Mesodermal cell (in vitro differentiated cells): Measurements from ENCODE around the gene IREB2.
"Not testable (repeated sequence)": the region's sequence is repeated elsewhere in the genome, so short reads cannot be mapped to it uniquely, and the experiment has no call there.

Experiments used
- H3K27ac ChIP-seq: 2 replicates; pipeline ENCODE4 v1.7.0; 2013; ENCODE audit warnings: mild to moderate bottlenecking, low read depth, low read length, moderate library complexity; ENCODE audit not compliant: severe bottlenecking
- H3K36me3 ChIP-seq: 2 replicates; pipeline ENCODE4 v1.7.1; 2013; ENCODE audit warnings: mild to moderate bottlenecking, low read length, moderate library complexity; ENCODE audit not compliant: control insufficient read depth, insufficient read depth
- H3K4me1 ChIP-seq: one replicate; pipeline ENCODE4 v1.7.1; 2013; ENCODE audit warnings: mild to moderate bottlenecking, low read length; ENCODE audit not compliant: insufficient read depth, control insufficient read depth, poor library complexity, severe bottlenecking
- H3K4me3 ChIP-seq: 2 replicates; pipeline ENCODE4 v1.7.0; 2013; ENCODE audit warnings: low read length, control low read depth, mild to moderate bottlenecking; ENCODE audit not compliant: insufficient read depth, poor library complexity, severe bottlenecking; ENCODE audit errors: extremely low read depth
- H3K9me3 ChIP-seq: 2 replicates; pipeline ENCODE4 v1.7.1; 2013; ENCODE audit warnings: mild to moderate bottlenecking, low read length, moderate library complexity; ENCODE audit not compliant: control insufficient read depth
- WGBS, 2 experiments: methylation state at CpG; one replicate each; pipeline ENCODE4 v1.1.5; 2013; ENCODE audit warnings: missing lambda C conversion rate in 2 of 2; ENCODE audit not compliant: insufficient coverage in 2 of 2; 5-methylcytosine and 5-hydroxymethylcytosine counted together

Gene IREB2

DNA sequence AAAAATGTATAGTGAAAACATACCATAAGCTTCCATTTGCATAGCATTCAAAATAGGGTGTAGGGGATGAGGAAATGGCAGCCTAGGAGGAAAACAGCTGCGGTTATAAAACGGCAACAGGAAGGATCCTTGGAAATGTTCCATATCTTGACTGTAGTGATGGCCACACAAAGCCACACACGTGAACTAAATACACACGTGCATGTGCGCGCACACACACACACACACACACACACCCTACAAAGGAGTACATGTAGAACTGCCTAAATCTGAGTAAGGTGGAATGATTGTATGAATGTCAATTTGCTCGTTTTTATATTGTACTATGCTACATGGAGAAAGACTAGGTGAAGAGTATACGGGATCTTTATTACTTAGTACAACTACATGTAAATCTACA lies 3.9 kb upstream of the IREB2 start:
- no CpG with 5 or more reads among the region's 8 CpGs for WGBS, 2 experiments
- Histone ChIP-seq H3K27ac (no peak overlapping the region), H3K4me1 (no peaks in the 10 kb centered on the region), H3K9me3 (no peaks in the 10 kb centered on the region), H3K36me3 (no peaks in the 10 kb centered on the region), H3K4me3 (no peak overlapping the region)

DNA sequence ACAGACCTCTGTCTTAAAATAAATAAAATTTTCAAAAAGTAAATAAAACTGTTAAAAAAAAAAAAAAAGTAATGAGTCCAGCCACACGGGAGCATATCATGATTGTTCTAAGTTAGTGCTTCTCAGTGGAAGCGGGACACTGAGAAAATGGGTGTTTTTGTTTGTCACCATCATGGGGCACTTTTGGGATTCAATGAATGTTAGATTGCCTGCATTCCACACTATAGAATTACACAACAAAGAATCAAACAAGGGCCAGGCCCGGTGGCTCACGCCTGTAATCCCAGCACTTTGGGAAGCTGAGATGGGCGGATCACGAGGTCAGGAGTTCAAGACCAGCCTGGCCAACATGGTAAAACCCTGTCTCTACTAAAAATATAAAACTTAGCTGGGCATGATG lies 3.3 kb upstream of the IREB2 start:
- not testable (repeated sequence) for H3K36me3 ChIP-seq, H3K9me3 ChIP-seq, H3K4me1 ChIP-seq, H3K4me3 ChIP-seq, H3K27ac ChIP-seq
- 73 to 100% methylated on average over 1 to 4 of the region's 6 CpGs for WGBS, 2 experiments

DNA sequence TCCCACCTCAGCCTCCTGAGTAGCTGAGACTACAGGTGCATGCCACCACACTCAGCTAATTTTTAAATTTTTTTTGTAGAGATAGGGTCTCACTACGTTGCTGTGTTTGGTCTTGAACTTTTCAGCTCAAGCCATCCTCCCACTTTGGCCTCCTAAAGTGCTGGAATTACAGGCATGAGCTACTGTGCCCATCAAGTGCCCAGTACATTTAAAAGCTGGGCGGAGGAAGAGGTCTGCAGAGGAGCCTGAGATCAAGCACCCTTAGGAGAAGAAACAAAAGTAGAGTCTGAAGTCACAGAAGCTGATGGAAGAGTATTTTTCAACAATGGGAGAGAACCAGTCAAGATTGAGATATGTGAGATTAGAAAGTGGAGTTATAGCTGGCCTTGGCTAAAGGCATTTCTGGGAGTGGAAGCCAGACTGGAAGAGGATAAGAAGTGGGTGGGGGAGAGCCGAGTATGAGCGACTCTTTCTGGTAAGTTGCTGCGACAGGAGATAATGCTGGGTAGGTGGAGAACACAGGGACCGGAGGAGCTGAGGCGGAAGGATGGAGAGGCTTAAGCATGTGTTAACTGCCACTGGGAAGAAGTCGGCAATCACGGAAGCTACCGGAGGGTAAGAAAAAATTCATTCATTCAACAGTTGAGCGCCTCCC lies 782 bp upstream of the IREB2 start:
- peak overlapping the region; percentile 92 for H3K4me3 ChIP-seq
- H3K36me3 ChIP-seq: peaks cover 17% of the 10 kb centered on the region
- WGBS, 2 experiments: 29 to 33% methylated on average over 9 to 10 of the region's 11 CpGs
- H3K27ac ChIP-seq: peak overlapping the region; percentile 96
- no peaks in the 10 kb centered on the region for H3K4me1 ChIP-seq
- no peaks in the 10 kb centered on the region for H3K9me3 ChIP-seq

DNA sequence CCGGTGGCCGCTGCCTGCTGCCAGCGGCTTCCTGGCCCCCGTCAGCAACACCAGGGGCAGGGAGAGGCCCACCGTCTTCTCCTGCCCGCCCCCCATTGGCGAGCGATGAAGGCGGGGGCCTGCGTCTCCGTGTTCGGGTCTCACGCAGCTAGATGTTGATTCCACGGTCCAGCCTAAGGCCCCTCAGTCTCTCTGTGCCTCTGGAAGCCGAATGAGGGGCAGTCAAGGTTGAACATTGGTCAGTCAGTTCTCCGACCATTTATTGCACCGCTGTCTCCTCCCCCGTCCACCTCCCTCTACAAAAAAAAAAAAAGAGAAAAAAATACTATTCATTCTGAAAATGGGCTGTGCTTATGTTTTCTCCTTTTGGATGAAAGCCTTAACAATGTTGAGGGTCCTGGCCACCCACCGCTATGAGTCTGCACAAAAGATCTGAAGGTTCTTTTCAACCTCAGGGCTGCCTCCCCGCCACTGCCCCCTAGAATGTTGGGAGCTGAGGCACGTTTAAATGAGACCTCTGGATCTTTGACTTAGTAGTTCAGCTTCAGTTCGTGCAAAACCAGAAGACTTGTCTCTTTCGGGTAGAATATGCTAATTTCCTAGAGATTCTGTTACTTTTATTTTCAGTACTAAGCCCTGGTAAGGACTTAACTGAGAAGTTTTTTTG lies 736 bp downstream of the IREB2 start:
- no peaks in the 10 kb centered on the region for H3K4me1 ChIP-seq
- peak overlapping the region; percentile 92 for H3K4me3 ChIP-seq
- H3K27ac ChIP-seq: peak overlapping the region; percentile 96
- WGBS, 2 experiments: 0 to 1% methylated on average over 13 to 16 of the region's 23 CpGs
- H3K36me3 ChIP-seq: peaks cover 32% of the 10 kb centered on the region
- no peaks in the 10 kb centered on the region for H3K9me3 ChIP-seq

DNA sequence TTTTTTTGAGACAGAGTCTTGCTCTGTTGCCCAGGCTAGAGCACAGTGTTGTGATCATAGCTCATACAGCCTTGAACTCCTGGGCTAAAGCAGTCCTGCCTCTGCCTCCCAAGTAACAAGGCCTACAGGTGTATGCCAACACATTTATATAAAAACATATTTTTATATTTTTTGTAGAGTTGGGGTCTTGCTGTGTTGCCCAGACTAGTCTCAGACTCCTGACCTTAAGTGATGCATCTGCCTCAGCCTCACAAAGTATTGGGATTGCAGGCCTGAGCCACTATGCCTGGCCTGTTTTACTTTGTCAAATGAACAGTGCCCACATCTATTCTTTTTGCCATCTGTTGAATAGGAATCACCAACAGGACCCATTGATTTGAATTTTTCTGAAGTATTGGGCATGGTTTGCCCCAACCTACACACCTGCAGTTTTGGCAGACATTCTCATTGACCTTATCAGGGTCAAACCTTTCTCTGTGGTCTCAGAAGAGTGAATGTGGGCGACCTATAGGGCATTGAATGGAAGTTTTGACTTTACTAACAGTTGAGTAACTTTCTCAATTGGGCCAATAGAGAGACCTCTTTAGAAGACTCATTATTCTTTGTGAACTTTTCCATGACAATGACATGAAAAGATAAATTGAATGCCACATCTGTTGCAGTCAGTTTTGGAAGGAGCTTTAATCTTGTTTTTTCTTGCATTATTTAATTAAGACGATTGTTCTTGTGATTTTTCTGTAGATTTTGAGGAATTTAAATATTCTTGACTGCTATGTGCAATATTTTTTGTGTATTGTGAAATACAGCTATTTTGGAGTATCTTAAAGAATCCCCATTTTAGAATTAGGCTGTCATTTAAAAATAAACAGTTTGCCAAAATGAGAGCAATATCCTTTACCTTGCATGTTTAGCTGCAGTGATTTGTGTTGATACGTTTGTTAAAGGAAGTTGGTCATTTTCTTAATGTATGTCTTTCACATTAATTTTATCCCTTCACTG lies 2.7 kb downstream of the IREB2 start:
- no peak overlapping the region for H3K27ac ChIP-seq
- H3K36me3 ChIP-seq: peaks cover 50% of the 10 kb centered on the region
- no peak overlapping the region for H3K4me3 ChIP-seq
- H3K9me3 ChIP-seq: no peaks in the 10 kb centered on the region
- WGBS, 2 experiments: 88 to 92% methylated on average over 1 to 2 of the region's 3 CpGs
- no peaks in the 10 kb centered on the region for H3K4me1 ChIP-seq

DNA sequence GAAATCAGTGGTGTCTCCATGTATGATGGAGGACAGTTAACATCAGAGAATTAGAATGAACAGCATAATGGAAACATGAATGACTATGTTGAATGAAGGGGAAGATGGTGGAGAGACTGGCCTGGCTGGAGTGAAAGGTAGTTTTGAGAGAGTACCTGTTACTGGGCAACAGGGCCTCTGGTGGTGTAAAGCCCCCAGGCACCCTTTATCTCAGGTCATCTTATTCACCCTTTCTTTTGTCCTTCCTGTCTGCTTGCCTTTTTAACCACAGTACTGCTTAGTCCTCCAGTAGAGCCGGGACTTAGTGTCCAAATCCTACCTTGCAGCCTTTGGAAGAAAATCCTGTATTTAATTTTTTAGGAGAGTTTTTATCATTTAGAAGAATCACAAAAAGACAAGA lies 6.2 kb downstream of the IREB2 start:
- no CpG with 5 or more reads among the region's 1 CpG for WGBS, 2 experiments
- Histone ChIP-seq H3K4me1 (no peaks in the 10 kb centered on the region), H3K36me3 (peaks cover 81% of the 10 kb centered on the region), H3K4me3 (no peak overlapping the region), H3K9me3 (no peaks in the 10 kb centered on the region), H3K27ac (no peak overlapping the region)

DNA sequence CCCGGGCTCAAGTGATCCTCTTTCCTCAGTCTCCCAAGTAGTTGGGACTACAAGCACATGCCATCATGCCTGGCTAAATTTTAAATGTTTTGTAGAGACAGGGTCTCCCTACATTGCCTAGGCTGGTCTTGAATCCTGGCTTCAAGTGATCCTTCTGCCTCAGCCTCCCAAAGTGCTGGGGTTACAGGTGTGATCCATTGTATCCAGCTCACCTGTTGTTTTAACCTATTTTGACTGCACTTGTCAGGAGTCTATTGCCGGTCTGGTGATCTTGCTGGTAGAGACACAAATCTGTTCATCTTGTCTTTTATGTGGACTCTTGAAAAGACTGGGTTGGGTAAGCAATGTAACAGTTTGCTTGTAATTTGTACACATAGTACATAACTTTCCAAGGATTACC lies 7.9 kb downstream of the IREB2 start:
- Histone ChIP-seq H3K9me3 (no peaks in the 10 kb centered on the region), H3K36me3 (peaks cover 83% of the 10 kb centered on the region), H3K27ac (no peak overlapping the region), H3K4me3 (no peak overlapping the region), H3K4me1 (no peaks in the 10 kb centered on the region)
- WGBS, 2 experiments: 100% methylated on average over 1 of the region's 2 CpGs; no CpG with 5 or more reads in 1 of the 2 experiments

DNA sequence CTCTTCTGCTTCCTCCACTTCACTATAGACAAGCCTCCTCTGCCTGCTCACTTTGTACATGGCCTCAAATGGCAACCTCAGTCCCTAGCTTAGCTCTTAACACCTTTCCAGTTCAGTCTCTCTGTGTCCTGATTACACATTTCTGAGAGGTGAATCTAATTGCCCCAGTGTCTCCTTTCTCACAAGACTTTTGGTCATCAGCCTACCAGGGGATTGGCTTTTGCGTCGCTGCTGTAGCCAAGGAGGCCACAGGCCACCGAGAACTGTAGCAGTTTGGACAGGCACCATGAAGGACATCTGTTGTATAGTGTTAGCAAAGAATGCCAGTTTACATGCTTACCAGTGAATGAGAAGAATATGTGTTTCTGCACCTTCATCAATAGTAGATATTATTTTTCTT lies 8.5 kb downstream of the IREB2 start:
- Histone ChIP-seq H3K36me3 (peaks cover 87% of the 10 kb centered on the region), H3K4me1 (no peaks in the 10 kb centered on the region)

DNA sequence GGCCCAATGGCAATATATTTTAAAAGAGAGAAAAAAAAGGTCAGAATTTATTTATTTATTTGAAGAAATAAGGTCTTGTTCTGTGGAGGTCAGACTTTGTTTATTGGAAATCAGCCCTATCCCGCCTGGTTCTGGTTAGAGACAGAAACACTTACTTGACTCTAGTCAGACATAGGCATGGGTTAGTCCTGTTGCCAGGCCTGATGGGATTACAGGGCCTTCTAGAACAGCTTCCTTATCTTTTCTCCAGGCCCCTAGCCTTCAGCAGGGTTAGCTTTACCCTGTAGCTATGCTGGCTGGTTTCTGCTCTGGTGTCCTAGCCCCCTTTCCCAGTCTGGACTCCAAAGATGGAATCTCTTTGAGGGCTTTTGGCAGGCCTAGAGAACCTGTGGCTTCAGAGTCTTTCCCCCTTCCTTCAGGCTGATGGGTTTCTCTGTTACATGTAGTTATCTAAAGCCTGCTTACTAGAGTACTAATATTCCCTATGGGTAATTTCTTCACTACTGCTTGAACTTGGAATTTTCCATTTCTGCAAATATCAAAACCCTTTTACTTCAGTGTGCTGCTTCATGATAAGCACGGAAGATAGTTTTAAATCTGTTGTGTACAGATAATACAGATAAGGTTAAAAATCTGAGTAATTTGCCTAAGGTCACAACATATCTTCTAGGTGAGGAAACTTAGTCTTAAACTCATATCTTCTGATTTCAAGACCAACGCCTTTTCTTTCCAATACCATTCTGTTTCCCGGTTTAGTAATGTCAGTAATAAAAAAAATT lies 10.6 kb downstream of the IREB2 start:
- 100% methylated on average over 1 of the region's 4 CpGs; no CpG with 5 or more reads in 1 of the 2 experiments for WGBS, 2 experiments
- Histone ChIP-seq H3K4me1 (no peaks in the 10 kb centered on the region), H3K4me3 (no peak overlapping the region), H3K36me3 (peaks cover 87% of the 10 kb centered on the region), H3K27ac (peak overlapping the region; percentile 48), H3K9me3 (no peaks in the 10 kb centered on the region)

More for the DNA sequence above, 8.5 kb downstream of the IREB2 start:
- Histone ChIP-seq H3K9me3 (no peaks in the 10 kb centered on the region), H3K4me3 (no peak overlapping the region), H3K27ac (no peak overlapping the region)
- WGBS, 2 experiments: 100% methylated on average over 2 to 3 of the region's 3 CpGs
